HuH-7 (cell line): ENCODE data around the gene GRK7.
"Not testable (repeated sequence)": the region's sequence is repeated elsewhere in the genome, so short reads cannot be mapped to it uniquely, and the experiment has no call there.

Experiments used
- DNase-seq: peaks from one replicate; pipeline ENCODE4 v3.0.0; 2011; ENCODE audit warnings: low spot score

Gene GRK7

DNA sequence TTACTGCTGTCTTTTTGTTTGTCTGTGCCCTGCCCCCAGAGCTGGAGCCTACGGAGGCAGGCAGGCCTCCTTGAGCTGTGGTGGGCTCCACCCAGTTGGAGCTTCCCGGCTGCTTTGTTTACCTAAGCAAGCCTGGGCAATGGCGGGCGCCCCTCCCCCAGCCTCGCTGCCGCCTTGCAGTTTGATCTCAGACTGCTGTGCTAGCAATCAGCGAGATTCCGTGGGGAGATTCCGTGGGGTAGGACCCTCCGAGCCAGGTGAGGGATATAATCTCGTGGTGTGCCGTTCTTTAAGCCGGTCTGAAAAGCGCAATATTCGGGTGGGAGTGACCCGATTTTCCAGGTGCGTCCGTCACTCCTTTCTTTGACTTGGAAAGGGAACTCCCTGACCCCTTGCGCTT lies 656 bp upstream of the GRK7 start:
- not testable (repeated sequence) for DNase-seq

DNA sequence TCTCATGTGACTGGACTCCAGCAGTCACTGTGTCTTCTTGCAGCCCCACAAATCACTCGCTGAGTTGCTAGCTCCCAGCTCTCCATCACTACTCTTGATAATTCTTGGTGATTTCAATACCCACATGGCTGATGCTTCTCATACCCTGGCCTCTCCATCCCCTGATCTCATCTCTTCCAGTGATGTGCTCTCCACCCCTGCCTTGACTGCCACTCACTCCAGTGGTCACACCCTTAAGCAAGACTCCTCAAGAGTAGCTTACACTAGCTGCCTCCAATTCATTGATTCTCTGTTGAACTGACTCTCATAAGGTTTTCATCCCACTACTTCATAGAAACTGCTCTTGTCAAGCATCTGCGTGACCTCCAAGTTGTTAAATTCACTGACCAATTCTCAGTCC lies 837 bp downstream of the GRK7 start:
- no peak for DNase-seq

DNA sequence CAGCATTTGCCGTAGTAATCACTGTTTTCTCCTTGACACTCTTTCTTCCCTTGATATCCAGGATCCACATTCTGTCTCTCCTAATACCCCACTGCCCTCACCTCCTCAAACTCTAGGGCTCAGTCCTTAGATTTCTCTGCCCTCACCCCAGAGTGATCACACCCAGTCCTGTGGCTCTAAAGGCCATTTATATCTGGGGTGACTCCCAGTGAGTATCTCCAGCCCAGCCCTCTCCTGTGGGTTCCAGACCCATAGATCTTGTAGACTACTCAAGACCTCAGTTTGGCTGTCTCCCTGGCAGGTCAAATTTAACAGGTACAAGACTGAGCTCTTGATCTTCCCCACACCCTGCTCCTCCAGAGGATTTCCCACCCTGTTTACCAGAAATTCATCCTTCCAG lies 1.3 kb downstream of the GRK7 start:
- no peak for DNase-seq

DNA sequence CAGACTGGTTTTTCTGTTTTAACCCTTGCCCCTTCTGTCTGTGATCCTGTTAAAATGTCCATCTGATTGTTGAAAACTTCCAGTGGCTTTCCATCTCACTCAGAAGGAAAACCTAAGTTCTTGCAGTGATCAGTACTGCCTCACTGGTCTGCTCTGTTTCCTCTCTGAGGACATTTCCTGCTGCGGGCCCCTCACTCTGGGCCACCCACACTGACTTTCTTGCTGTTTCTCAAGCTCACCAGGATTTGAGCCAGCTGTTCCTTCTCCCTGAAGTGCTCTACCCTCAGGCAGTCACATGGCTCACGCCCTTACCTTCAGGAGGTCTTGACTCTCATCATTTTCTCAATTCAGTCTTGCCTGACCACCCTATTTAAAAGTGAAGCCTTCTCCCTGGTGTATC lies 1.8 kb downstream of the GRK7 start:
- no peak for DNase-seq

DNA sequence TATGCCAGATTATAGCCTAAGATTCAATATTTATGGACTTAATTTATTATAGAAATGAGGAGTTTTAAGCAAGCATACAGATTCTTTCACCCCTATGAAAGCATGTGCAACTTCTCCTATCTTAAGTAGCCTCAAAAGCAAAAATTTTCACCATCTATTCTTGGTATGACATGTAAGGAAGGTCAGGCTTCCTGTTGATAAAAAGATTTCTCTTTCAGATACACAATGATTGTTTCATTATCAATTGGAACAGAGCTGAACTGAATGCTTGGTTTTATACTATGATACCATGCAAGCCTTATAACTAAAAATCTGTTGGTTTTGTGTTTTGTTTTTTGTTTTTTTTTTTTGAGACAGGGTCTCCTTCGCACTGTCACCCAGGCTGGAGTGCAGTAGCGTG lies 3.9 kb downstream of the GRK7 start:
- no peak for DNase-seq

DNA sequence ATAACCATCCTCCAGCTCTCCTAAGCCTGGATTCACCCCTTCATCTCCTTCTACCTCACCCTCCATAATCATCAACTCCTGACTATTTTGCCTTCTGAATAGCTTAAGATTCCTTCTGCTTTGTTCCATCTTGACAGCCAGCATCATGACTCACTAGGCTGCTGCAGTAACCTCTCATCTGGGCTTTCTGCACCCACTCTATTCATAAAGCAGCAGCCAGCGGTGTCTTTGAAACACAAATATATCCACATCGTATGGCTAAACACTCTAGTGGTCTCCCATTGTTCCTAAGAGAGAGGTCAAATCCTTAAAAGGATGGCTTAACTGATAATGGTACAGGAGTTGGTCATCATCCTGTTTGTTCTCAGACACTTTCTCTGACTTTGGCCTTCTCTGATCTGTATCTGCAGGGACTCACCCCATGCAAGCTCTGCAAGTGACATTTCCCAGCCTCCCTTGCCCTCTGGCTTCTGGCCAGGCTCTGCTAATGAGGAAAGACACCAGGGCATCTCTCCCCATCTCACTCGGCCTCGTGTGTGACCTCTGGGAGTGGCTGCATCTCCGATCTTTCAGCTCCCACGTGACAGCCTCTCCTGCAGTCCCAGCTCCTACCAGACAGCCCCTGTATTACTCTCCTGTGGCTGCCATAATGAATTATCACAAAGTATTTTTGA lies 6.2 kb downstream of the GRK7 start:
- peak; percentile 33 for DNase-seq

DNA sequence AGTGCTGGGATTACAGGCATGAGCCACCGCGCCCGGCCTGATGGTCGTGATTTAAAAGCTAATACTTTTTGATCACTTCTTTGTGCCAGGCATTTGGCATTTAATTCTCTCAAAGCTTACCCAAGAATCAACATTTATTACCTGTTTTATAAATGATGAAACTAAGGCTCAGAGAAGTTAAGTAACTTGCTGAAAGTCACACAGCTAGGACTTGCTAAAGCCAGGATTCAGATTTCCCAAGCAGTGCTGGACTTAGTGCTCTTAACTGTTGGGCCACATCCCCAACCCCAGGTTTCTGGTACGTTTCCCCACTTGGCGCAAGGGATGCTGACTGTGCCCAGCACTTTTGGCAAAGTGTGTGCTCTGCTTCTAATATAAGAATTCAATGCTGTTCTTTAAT lies 10.5 kb downstream of the GRK7 start:
- DNase-seq = no peak

DNA sequence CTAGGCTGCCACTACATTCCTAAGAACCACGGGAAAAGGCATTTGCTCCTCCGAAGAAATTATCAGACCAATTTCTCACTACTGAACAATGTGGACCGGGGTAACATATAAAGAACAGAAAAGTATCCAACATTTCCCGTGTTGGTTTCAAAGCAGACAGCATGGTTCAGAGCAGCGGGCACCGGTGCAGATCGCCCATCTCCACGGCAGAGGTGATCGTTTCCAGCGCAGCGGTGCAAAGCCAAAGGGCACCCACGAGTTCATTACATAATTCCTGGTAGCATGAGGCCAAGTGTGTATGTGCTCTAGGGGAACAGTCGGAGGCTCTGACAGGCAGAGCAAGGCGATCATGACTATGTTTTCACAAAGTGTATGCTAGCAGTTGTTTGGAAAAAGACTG lies 13.2 kb downstream of the GRK7 start:
- no peak for DNase-seq

DNA sequence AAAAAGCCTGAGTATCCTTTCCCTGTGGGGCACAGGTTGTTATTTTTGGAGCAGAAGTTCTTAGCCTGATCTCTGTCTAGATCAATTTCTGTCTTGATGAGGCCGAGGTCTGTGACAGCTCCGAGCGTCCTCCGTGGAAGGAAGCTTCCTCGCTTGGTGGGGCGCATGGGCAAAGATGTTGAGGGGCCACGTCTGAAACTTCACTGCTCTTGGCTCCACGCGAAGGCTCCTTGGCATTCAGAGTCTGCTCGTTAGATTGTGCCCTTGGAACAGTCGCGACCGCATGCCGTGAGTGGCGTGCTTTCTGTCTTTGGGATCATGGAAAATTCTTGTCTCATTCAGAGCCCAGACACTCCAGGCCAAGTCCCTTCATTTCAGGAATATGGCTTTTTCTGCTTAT lies 13.7 kb downstream of the GRK7 start:
- no peak for DNase-seq

DNA sequence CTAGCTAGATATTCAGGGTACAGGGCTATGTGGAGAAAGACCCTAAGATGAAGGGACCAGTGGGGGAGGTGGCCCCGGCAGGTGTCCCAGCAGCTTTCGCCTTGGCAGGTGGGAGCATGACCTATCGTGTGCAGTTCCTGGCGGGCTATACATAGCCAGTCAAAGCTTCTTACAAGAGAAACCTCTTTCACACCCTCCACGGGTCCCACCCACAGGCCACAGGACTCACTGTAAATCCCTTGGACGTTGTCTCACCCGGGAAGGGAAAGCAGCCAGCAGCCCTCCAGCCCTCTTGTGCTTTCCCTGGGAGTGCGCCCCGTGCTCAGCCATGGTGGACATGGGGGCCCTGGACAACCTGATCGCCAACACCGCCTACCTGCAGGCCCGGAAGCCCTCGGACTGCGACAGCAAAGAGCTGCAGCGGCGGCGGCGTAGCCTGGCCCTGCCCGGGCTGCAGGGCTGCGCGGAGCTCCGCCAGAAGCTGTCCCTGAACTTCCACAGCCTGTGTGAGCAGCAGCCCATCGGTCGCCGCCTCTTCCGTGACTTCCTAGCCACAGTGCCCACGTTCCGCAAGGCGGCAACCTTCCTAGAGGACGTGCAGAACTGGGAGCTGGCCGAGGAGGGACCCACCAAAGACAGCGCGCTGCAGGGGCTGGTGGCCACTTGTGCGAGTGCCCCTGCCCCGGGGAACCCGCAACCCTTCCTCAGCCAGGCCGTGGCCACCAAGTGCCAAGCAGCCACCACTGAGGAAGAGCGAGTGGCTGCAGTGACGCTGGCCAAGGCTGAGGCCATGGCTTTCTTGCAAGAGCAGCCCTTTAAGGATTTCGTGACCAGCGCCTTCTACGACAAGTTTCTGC lies 15.0 kb downstream of the GRK7 start:
- no peak for DNase-seq

DNA sequence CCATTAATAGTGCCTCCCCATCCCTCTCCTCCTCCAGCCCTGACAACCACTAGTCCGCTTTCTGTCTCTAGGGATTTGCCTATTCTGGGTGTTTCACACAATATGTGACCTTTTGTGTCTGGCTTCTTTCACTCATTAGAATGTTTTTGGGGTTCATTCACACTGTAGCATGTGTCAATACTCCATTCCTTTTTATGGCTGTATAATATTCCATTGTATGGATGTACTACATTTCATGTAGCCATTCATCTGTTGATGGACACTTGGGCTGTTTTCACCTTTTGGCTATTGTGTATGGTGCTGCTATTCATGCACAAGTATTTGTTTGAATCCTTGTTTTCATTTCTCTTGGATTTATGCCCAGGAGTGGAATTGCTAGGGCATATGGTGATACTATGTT lies 16.5 kb downstream of the GRK7 start:
- no peak for DNase-seq

DNA sequence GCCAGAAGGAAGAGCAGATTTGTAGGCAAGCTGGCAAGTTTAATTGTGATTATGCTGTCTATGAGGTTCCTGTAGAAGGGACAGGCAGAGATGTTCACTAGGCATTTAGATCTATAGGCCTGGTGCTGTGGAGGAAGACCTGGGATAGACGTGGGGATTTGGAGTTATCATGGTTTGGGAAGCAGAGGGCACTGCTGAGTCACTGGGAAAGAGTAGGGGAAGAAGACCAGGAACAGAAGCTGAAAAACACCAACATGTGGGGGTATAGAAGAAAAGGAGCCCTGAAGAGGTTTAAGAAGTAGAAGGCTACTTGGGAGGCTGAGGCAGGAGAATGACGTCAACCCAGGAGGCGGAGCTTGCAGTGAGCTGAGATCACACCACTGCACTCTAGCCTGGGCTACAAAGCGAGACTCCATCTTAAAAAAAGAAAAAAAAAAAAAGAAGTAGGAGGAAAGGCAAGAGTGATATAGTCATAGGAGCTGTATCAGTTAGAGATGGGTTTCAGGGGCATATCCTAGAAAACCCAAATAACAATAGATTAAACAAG lies 19.3 kb downstream of the GRK7 start:
- peak; percentile 36 for DNase-seq

DNA sequence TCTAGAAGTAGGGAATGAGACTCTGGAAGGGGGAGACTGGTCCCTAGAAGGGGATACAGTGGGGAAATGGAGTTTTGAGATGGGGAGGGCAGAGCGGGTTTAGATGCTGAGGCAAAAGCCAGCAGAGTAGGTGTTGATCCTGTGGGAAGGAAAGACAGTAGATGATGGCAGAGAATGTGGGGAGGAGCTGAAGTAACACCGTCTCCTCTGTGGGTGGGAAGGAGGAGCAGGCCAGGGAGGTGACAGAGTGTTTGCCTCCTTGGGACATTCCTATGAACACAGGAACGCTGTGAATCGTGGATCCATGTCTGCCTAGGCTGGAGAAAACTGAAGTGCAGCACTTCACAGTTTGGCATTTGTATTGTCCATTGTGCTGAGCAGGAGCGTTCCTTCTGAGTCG lies 20.4 kb downstream of the GRK7 start:
- no peak for DNase-seq

DNA sequence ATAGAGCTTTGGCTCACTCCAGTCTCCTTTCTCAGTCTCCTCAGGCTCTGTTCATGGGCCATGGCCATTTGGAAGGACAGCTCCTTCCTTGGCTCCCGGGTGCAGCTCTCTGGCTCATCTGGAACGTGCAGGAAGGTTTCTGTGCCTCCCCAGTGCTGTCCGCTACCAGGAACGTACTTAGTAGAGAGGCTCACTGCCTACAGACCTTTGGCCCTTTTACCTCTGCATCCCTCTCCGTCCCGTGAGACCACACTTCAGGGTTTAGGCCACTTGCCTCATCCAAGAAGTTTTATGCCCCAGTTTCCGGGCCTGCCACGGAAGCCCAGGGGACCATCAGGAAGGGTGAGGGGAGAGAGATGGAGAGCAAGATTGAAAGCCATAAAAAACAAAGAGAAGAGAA lies 20.9 kb downstream of the GRK7 start:
- no peak for DNase-seq

DNA sequence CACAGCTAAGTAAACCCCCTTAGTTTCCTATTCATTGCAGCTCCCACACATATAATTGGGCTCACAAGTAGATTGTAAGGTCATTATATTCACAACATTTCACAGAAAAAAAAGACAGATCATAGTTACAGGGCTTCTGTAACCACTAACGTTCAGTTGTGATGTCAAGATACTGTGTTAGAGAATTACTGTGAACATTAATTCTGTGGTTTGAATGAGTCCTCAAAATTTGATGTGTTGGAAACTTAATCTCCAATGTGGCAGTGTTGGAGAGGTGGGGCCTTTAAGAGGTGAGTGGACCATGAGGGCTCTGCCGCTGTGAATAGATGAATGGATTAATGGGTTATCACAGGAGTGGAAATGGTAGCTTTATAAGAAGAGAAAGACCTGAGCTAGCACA lies 21.3 kb downstream of the GRK7 start:
- DNase-seq = no peak

DNA sequence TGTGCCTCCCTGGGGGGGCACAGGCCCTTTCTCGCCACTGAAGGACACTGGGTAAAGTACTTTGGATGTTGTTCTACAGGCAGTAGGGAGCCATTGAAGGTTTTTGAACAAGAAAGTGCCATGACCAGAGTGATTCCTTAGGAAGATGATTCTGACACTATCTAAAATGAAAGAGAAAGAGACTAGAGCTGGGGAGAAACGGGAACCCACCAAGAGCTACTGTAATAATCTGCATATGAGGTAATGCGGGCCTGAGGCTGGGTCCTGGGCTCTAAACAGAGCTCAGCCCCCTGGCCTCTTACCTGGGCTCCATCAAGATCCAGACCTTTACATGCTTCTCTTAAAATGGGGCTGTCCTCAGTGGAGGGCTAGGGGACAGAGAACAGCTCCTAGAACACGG lies 24.9 kb downstream of the GRK7 start:
- no peak for DNase-seq

DNA sequence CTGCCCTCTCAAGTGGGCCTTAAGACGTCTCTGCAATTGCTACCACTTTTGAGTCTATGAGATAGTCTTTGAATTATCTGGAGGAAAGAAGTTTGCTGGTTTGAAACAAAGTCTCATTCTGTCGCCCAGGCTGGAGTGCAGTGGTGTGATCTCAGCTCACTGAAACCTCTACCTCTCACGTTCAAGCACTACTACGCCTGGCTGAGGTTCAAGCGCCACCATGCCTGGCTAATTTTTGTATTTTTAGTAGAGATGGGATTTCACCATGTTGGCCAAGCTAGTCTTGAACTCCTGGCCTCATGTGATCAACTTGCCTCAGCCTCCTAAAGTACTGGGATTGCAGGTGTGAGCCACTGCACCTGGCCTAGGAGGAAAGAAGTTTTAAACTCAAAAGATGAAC lies 25.5 kb downstream of the GRK7 start:
- not testable (repeated sequence) for DNase-seq

DNA sequence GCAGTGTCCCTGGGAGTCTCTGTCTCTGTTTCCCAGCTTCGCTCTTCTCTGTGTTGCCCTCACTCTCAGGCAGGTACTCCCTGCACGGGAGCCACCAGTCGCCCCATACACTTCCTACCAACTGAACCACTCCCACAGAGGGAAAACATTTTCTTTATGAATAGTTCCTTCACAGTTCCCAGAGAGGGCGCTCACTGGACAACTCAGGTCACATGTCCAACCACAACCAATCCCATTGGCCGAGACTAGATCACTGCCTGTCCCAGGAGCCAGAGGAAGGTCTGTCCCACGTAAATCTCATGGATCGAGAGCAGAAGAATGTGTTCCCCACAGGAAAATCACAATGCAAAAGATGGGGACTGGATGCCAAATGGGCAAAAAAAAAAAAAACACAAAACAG lies 26.1 kb downstream of the GRK7 start:
- peak; percentile 32 for DNase-seq

DNA sequence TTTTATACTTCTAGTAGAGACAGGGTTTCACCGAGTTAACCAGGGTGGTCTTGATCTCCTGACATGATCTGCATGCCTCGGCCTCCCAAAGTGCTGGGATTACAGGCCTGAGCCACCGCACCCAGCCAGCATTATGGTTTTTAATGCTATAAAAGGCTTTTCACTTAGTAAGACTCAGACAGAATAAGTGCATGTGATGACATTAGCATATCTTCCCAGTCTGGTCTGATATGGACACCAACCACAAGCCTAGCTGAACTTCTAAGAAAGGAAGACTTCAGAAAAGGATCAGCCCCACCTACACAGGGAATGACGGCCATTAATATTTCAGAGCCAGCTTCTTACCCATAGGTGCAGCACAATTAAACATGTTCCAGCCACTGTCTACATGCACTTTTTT lies 27.0 kb downstream of the GRK7 start:
- DNase-seq = no peak

DNA sequence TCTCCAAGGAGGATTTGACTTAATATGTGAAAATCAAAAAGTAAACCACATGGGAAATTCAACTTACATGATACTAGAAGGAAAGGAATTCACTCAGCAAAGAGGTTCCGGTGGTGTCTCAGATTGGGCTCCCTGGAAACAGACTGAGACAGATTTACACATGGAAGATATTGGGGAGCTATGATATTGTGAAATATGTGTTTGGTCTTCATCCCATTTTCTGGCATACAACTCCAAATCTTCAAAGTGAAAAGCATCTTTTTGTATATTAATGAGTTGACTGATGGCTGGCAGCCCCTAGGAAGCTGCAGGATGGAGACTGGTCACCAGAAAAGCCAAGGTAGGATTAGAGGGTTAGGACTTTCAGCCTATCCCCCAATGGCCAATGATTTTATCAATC lies 29.3 kb downstream of the GRK7 start:
- DNase-seq = no peak

DNA sequence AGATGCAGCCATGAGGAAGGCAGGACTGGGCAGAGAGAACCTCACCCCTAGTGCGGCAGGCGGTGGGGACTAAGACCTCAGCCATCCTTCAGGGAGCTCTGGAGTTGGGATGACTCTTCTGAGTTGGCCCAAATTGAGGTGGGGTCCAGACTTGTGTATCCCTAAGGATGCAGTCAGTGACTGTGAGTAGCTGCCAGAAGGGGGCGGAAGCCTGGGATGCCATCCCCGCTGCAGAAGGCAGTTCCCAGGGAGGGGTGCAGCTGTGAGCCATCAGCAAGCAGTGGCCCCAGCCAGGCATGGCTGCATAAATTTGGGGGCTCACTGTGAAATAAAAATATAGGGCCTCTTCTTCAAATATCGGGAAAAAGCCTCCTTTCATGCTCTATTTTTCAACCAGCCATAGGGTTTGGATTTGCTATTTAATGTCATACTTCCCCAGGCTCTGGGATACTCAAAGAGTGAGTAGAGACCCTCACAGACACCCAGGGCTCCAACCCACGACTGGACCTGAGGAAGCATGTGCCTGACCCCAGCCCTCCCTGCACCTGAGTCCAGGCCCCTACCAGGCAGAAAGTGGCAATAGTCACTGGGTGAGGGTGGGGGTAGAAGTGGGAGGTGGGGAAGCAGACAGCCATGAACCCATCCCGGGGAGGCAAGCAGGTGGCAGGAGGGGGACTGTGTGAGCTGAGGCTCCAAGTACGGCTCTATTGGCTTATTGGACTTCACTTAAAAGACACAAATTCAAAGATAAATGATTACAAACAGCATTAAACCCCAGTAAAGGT lies 30.5 kb downstream of the GRK7 start:
- DNase-seq = no peak

DNA sequence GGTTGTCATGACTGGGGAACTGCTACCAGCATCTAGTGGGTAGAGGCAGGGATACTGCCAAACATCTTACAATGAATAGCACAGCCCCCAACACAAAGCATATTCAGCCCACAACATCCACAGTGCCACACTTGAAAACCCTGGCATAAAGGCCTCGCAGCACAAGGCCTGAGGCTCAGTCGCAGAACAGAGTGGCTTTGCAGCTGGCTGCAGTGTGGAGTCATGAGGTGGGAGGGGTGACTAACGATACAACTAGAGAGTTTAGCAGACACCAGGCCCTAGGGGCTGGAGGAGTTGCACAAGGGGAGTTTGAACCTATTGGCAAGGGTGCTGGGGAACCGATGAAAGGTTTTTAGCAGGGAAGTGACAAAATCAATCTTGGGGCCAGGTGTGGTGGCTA lies 32.1 kb downstream of the GRK7 start:
- DNase-seq = no peak

DNA sequence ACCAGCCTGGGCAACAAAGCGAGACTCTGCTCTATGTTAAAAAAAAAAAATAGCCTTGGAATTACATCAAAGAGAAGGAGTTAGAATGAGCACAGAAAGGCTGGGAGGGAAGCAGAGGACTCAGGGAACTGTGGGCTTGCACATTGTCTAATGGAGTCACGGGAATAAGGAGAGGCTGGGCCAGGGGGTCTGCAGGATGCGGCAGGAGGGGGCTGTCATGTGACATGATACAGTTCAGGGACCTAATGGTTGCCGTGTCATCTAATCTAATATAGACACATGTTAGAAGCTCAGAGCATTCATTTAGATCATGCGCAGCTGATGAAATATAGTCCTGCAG lies 32.5 kb downstream of the GRK7 start:
- DNase-seq = no peak
